HL-60 (cell line): ENCODE data around the gene NRG4.

Source experiments
- CTCF ChIP-seq: IDR thresholded peaks from one replicate; pipeline ENCODE4 v1.5.1; 2011; ENCODE audit warnings: low read length, control low read depth, inconsistent platforms; ENCODE audit not compliant: insufficient read depth
- POLR2AphosphoS5 ChIP-seq: IDR thresholded peaks from 2 replicates; pipeline ENCODE4 v1.6.1; 2012; ENCODE audit warnings: low read depth

GRCh38 chr15:75942464-75942863 lies 69.8 kb downstream of the NRG4 start:
- TF ChIP-seq CTCF: no peak
- TF ChIP-seq POLR2AphosphoS5: no peak
